Lower leg skin (tissue), 3 donors: ENCODE measurements around the gene CYLD.

ENCODE experiments used
- CTCF ChIP-seq, 3 donors: fragments of 450-650 bp; IDR thresholded peaks; one replicate each; pipeline ENCODE4 v1.5.1; 2016; ENCODE audit warnings: antibody characterized with exemption in 3 of 3, mild to moderate bottlenecking in 3 of 3, moderate library complexity in 2 of 3
- POLR2A ChIP-seq, 2 donors: fragments of 450-650 bp; IDR thresholded peaks; one replicate each; pipeline ENCODE4 v1.6.1; 2016 to 2017; ENCODE audit warnings: antibody characterized with exemption in 2 of 2, mild to moderate bottlenecking in 1 of 2, moderate library complexity in 1 of 2

GRCh38 chr16:50731130-50731988 is 10.5 kb upstream of the CYLD start:
- TF ChIP-seq CTCF (IDR thresholded peaks at IDR 0.05): no peak
- TF ChIP-seq POLR2A (IDR thresholded peaks at IDR 0.05): no peak
